LoVo (cell line): ENCODE measurements around the gene MYCBP2.
"Not testable (repeated sequence)": the region's sequence is repeated elsewhere in the genome, so short reads cannot be mapped to it uniquely, and the experiment has no call there.

Experiments used
- DNase-seq: peaks from one replicate; pipeline ENCODE4 v3.0.0-alpha.2; 2016; ENCODE audit warnings: low spot score

MYCBP2 gene

DNA sequence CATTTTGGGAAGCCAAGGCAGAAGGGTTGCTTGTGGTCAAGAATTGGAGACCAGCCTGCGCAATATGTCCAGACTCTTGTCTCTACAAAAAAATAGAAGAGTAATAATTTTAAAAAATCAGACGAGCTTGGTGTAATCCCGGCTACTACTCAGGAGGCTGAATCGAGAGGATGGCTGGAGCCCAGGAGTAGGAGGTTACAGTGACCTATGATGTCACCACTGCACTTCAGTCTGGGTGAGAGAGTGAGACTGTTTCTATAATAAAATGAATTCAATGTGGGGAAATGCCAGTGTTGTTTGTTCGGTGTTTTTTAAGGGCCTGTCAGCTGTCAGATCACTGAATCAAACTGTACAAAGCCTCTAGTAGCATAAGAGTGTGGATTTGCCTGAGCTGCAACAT is 298.7 kb downstream of the MYCBP2 start:
- no peak for DNase-seq

DNA sequence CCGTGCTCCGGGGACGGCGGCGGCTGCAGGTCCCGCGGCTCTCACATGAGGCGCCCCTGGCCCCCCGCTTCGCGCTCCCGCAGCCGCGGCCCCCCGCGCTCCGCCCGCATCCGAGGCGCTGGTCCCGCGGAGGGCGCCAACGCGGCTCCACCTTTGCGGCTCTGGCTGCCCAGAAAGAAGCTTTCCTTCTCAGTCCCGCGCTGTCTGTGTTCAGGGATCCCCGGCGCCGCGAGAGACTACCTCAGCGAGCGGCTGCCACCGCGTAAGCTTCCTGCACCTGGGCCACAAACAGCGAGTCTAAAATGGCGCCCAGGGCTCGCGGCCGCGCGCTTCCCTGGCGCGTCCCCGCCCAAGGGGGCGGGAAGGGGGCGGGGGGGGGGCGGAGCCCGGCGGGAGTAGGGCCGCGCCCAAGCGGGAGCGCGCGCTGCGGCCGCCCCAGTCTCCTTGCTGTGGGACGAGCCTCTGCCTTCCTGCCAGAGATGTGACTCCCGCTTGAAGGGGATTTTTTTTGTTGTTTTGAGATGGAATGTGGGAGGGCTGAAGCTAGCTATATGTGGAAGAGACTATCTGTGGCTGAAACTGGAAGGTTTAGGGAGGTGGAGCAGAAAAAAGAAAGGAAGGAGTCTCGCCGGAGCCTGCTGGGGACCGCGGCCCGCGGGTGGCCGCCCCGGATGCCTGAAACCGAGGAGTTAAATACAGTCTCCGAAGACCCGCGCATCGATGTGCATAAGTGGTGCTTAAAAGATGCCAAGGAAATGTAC is 299.9 kb downstream of the MYCBP2 start, which contains the start of gene FBXL3:
TSS of gene FBXL3 (minus strand) at position 299 of the 761 bp plus-strand sequence. CDS start 5,299 bp downstream, outside the sequence.
- DNase-seq = peak; percentile 86

DNA sequence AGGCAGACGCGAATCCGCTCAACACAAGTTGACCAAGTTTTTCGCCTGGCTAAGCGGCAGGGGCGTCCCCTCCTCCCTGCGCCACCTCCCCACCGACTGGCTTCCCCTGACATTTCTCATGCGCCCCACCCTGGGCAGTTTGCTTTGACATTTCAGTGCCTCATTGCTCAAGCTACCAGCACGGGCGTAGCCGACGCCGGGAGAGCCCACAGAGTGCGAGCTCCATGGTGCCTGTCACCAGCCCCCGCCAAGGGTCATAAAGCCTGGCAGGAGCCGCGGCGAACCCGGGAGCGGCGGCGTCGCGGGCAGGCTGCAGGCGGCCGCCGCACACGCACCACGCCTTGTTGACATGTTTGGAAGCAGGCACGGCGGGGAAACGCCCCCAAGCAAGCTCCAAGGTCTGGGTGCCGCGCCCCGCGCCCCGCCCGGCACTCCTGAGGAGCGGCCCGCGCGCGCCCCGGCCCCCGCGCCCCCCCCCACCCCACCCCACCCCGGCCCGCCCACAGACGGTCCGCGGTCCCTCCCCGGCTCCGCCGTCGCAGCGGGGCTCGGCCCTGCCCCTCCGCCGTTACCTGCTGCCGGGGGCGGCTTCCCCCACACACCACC is 300.5 kb downstream of the MYCBP2 start:
- DNase-seq = peak; percentile 88

DNA sequence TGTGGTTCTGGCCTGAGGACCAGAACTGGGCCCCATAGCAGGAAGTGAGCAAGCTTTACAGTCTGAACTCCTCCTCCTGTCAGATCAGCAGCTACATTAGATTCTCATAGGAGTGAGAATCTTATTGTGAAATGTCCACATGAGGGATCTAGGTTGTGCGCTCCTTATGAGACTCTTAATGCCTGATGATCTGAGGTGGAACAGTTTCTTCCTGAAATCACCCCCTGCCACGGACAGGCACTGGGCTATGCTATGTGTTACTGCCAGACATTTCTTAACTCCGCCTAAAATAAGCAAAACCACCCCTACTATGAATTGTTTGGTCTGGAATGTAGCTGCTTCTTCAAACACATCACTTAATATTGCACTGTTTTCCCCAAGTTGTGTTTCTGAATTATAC is 304.6 kb downstream of the MYCBP2 start:
- no peak for DNase-seq

DNA sequence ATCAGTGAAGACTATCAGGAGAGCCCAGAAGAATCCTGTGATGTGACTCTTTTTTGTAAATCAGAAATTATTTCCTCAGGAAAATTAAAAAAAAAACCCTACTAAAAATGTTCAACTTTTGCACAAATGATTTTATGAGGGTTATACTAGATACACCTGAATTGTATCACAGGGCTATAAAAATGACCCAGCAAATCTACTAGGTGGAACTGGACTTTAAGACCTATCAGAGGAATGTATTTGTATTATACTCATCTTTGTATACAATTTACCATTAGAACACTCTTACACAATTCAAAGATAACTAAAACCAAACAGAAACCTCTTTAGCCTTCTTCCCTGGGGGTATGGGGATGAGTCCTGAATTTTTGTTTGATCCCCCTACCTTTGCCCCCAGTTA is 307.1 kb downstream of the MYCBP2 start:
- no peak for DNase-seq

DNA sequence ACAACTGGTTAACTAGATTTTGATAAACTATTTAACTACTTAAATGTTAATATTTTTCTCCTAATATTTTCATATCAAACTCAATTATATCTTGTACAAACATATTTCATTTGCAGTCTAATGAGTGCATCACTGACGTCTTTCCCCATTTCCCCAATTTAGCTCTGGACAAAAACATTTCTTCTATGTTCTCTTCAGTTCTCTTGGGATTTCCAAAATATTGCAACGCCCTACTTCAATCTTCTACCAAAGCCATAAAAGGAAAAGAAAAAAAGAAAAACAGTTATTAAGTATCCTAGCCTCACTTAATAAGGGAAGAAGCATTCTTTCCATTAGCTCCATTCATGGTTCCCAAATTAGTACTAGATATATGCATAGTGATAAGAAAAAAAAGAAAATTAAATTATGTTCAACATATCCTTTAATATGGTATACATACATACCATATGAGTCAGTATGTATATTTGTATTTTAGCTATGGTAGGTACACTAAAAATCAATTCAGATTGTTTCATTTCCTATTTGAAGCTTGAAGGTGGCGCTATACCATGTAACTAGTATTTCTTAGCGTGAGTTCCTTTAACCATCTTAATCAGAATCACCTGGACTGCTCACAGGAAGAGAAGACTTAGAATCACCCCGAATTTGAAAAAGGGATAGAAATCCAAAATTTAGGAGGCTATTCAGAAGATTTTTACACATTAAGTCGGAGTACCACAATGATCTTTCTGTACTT is 309.8 kb downstream of the MYCBP2 start:
- no peak for DNase-seq

DNA sequence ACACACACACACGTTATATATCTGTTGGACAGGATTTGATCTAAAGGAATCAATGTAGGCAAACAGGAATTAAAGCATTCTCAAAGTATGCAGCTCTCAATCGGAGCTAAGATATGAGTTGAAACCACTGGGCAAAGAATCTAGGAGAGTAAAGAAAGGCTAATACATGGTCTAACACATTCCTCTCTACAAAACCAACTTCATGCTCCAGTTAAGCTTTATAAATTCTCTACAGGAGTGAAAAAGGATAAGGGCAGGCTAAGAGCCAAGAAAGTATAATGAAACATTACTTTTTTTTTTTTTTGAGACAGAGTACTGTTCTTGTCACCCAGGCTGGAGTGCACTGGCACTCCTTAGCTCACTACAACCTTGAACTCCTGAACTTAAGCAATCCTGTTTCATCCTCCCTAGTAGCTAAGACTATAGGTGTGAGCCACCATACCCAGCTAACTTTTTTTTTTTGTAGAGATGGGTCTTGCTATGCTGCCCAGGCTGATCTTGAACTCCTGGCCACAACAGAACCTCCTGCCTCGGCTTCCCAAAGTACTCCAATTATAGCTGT is 310.6 kb downstream of the MYCBP2 start:
- no peak for DNase-seq

DNA sequence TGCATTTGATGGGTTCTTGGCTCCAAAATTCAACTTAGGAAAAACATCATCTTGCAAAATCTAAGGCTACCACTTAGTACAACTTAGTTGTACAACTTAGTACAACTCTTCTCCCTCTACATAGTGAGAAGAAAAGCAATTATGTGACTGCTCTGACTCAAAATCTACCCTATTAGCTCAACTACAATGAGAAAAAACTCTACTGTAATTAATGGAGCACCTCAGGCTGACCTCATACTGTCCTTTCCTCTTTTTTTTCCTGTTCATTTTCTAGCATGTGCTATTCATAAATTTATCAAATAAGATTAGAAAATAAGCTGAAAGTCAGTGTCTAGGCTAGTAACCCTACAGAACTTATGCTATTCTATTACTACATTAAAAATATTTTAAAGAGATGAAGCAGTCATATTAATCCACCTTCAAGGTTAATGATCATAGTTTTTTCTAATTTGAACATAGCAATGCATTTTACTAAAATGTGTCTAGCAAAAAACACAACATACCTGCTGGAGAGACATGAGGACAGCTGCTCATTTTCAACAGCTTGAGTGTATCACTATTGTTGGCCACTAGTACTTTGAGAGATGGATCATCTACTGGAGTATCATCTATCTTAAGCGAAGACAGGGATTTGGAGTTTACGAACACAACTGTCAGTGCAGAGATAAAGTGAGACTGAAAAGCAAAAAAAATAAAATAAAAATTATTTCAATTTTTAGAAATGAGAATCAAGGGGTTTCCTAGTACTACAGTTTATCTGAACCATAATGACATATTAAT is 311.8 kb downstream of the MYCBP2 start:
- DNase-seq = no peak

DNA sequence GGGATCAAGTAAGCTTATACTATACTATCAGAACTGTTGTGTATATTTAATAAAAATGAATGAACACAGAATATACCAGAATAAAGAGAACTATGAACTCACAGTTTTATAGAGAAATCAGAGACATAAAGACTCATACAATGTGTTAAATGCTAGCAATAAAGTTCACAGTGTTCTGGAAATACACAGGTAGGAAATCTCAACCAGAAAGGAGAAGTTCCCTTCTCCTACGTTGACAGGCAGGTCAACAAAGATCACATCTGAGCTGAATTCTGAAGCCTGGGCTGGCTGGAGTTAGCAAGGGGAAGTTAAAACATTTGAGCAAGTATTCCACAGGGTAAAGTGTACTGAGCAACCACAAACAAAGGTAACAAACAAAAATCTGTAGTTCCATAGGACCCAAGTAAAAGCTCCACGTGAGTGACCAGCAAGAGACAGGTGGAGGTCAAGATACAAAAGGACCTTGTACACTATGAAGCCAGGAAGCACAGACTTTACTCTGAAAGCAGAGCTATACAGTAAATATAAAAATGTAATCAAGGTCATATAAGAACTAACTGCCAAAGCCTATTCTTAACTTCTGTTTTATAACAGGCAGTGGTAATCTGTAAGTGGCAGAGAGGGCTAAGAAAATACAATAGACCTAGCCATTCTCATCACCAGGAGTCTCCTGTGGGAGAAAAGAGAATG is 312.9 kb downstream of the MYCBP2 start:
- no peak for DNase-seq

DNA sequence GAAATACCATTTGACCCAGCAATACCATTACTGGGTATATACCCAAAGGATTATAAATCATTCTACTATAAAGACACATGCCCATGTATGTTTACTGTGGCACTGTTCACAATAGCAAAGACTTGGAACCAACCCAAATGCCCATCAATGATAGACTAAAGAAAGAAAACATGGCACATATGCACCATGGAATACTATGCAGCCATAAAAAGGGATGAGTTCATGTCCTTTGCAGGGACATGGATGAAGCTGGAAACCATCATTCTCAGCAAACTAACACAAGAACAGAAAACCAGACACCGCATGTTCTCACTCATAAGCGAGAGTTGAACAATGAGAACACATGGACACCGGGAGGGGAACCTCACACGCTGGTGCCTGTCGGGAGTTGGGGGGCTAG is 317.2 kb downstream of the MYCBP2 start:
- not testable (repeated sequence) for DNase-seq

DNA sequence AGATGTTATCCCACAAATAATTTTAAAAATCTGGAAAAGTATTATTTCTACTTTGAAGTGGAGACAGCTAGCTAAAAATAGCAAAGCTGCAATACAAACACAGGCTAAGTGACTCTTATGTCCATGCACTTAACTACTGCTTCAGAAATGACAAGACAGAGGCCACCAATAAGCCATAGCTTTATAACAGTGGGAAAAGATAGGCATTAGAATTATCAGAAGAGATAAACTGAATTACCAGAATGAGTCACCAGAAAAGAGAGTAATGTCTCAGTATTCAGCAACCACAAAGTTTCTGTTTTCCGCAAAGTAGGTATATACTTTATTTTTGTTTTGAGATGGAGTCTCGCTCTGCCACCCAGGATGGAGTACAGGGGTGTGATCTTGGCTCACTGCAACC is 317.9 kb downstream of the MYCBP2 start:
- DNase-seq = no peak

DNA sequence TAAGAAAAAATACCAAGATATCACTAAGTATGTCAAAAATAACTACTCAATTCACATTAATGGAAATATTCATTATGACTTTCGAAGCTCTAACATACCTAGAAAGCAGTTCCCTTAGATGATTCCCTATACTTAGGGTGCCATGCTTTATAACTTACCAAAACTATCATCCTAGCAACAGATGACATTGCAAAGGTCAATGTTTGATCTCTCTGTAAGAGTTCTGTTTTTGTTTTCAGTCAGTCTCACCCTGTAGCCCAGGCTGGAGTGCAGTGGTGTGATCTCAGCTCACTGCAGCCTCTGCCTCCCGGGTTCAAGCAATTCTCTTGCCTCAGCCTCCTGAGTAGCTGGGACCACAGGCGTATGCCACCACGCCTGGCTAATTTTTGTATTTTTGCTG is 318.6 kb downstream of the MYCBP2 start:
- not testable (repeated sequence) for DNase-seq

DNA sequence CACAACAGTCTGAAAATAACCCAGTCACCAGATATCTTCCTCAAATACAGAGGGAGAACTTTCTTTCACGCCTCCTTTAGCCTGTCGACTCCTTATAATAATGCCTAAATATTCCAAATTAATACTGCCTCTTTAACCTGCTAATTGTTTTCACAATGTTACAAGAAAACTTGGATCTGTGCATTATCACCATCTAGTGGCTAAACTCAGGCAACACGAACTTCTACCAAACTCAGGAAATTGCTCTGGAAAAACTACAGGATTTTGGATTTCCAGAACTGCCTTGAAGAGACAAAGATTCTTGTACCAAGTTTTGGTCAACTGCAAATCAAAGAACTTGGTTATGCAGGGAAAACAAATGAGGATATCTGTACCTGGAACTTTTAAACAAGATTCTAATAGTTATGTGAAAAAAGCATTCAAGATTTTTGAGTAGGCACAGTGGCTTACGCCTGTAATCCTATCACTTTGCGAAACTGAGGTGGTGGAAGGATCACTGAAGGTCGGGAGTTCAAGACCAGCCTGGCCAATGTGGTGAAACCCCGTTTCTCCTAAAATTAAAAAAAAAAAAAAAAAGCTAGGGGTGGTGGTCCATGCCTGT is 324.2 kb downstream of the MYCBP2 start:
- peak; percentile 34 for DNase-seq

DNA sequence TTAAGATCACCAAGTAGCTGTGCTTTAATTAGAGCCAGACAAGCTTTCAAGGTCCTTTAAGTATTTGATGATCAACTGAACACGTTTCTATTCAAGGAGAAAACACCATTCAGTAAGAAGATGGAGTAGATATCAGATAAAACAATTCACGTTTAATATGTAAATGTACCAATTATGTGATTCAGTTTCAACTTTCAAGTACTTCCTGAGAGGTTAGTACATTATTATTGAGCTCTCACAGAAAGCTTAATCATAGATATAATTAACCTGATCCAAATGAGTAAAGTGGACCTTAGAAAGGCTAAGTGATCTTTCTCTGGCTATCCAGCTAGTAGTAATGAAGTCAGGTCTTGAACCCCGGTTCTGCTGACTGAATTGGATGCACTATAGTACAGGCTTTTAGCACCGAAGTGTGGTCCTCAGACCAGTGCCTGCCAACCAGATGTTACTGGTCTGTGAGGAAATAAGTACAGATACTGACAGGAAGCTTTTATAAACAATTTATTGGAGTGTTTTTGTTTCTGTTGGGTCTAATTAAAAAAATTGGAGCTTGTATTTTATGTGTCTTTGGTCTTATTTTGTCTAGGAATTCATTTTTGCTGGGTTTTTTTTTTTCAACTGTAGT is 324.8 kb downstream of the MYCBP2 start:
- no peak for DNase-seq

DNA sequence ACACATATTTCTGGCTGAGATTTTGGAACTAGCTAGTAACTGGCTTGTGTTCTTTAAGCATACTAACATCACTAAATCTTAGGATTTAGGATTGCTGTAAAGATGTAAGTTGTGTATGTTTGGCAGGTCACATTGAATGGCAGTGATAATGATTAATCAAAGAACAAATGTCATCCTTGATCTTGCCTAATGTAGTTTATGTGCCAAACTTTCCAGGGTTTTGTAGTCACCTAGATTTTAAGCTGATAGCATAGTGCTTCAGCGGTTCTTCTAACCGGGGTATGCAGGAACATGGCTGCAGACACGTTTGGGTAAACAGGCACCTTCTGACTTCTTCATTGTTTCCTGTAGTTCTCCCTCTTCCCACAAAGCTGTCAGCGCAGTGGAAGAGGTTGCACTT is 325.4 kb downstream of the MYCBP2 start:
- no peak for DNase-seq

DNA sequence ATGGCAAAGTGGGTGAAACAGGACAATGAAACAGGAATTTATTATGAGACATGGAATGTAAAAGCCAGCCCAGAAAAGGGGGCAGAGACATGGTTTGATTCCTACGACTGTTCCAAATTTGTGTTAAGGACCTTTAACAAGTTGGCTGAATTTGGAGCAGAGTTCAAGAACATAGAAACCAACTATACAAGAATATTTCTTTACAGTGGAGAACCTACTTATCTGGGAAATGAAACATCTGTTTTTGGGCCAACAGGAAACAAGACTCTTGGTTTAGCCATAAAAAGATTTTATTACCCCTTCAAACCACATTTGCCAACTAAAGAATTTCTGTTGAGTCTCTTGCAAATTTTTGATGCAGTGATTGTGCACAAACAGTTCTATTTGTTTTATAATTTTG is 326.4 kb downstream of the MYCBP2 start:
- peak; percentile 29 for DNase-seq
